HepG2 (cell line): ENCODE data around the gene ID3. TPM values are rescaled to one million over a fixed set of nuclear protein-coding genes. Genes with fewer than 3 reads are reported as not detected.
A peak's percentile ranks its signal among the peaks of the same experiment; 100 is the strongest.

ENCODE experiments used
- ATAD3A ChIP-seq: sonication (generic); formaldehyde crosslinking; IDR thresholded peaks from 2 replicates; pipeline ENCODE4 v1.4.0; 2020; ENCODE audit warnings: missing genetic modification reagents
- HDAC2 ChIP-seq: sonication (generic); formaldehyde crosslinking; IDR thresholded peaks from 2 replicates; pipeline ENCODE4 v1.4.0; 2020; ENCODE audit warnings: missing genetic modification reagents
- MIER2 ChIP-seq: IDR thresholded peaks from 2 replicates; pipeline ENCODE4 v1.6.1; 2016; ENCODE audit warnings: missing biosample characterization, missing genetic modification reagents
- NR2F6 ChIP-seq, 2 experiments: IDR thresholded peaks; 2 replicates each; pipeline ENCODE4 v1.6.1; 2016; ENCODE audit warnings: antibody characterized with exemption in 1 of 2, mild to moderate bottlenecking in 1 of 2
- PHF8 ChIP-seq: sonication (generic); formaldehyde crosslinking; IDR thresholded peaks from 2 replicates; pipeline ENCODE4 v1.5.0; 2020; ENCODE audit warnings: missing genetic modification reagents
- RAD51 ChIP-seq: fragments of 450-650 bp; IDR thresholded peaks from 2 replicates; pipeline ENCODE4 v1.6.1; 2016; ENCODE audit warnings: borderline replicate concordance
- SOX6 ChIP-seq, 2 experiments: fragments of 450-650 bp in 1 of 2; sonication (generic) in 1 of 2; formaldehyde crosslinking in 1 of 2; IDR thresholded peaks; 2 replicates each; pipeline versions ENCODE4 v1.4.0 to v1.6.1; 2017 to 2020; ENCODE audit warnings: antibody characterized with exemption in 1 of 2, mild to moderate bottlenecking in 1 of 2, missing genetic modification reagents in 1 of 2
- TEAD3 ChIP-seq: optimal IDR thresholded peaks from 2 replicates; pipeline ENCODE3; 2016; ENCODE audit warnings: borderline replicate concordance
- TGIF2 ChIP-seq: IDR thresholded peaks from 2 replicates; pipeline ENCODE4 v1.6.1; 2016; ENCODE audit warnings: control low read depth, missing compliant biosample characterization
- ZBTB7A ChIP-seq: sonication (generic); formaldehyde crosslinking; IDR thresholded peaks from 2 replicates; pipeline ENCODE4 v1.8.0; 2022; ENCODE audit warnings: mild to moderate bottlenecking, missing genetic modification reagents
- ZFP62 ChIP-seq: sonication (generic); formaldehyde crosslinking; IDR thresholded peaks from 2 replicates; pipeline ENCODE4 v1.4.0; 2020; ENCODE audit warnings: missing genetic modification reagents
- ZMYM4 ChIP-seq: sonication (generic); formaldehyde crosslinking; IDR thresholded peaks from 2 replicates; pipeline ENCODE4 v1.8.1; 2023; ENCODE audit warnings: mild to moderate bottlenecking, missing genetic modification reagents
- ZNF207 ChIP-seq: fragments of 450-650 bp; IDR thresholded peaks from 2 replicates; pipeline ENCODE4 v1.6.1; 2016; ENCODE audit warnings: antibody characterized with exemption, borderline replicate concordance
- ZNF567 ChIP-seq: sonication (generic); formaldehyde crosslinking; IDR thresholded peaks from 2 replicates; pipeline ENCODE4 v1.8.1; 2023; ENCODE audit warnings: mild to moderate bottlenecking, missing genetic modification reagents, borderline replicate concordance
- polyA plus RNA-seq, 8 experiments: library from polyadenylated mRNA; depleted of rRNA in 3 of 8; stranded (reverse) in 7 of 8; unstranded in 1 of 8; fragments of >200 nt; fragmentation: Illumina TruSeq in 4 of 8; extraction: Trizol in 4 of 8; gene quantifications; 2 replicates each; pipeline versions ENCODE4 v1.2.1 to v1.2.3, GENCODE V29; 2011 to 2016; ENCODE audit warnings: low read depth in 4 of 8, missing spikeins in 1 of 8, mixed read lengths in 1 of 8; ENCODE audit not compliant: insufficient read depth in 1 of 8
- total RNA-seq, 5 experiments: library from RNA; depleted of rRNA; stranded (reverse); fragments of >200 nt; fragmentation: Illumina TruSeq; extraction: Trizol; gene quantifications; 2 replicates each; pipeline ENCODE4 v1.2.3, GENCODE V29; 2016; ENCODE audit warnings: low read depth in 1 of 5
- TF ChIP-seq, protein P1 (sequence below): sonication (generic); formaldehyde crosslinking; IDR thresholded peaks from 2 replicates; pipeline ENCODE4 v1.4.0; 2020; ENCODE audit warnings: missing genetic modification reagents, borderline replicate concordance
- TF ChIP-seq, protein P2 (sequence below): IDR thresholded peaks from 2 replicates; pipeline ENCODE4 v1.4.0; 2020; ENCODE audit warnings: mild to moderate bottlenecking, missing genetic modification reagents
- TF ChIP-seq, protein P3 (sequence below): sonication (generic); formaldehyde crosslinking; IDR thresholded peaks from 2 replicates; pipeline ENCODE4 v1.5.0; 2020; ENCODE audit warnings: mild to moderate bottlenecking, missing genetic modification reagents
- TF ChIP-seq, protein P4 (sequence below): sonication (generic); formaldehyde crosslinking; conservative IDR thresholded peaks from 2 replicates; pipeline ENCODE4 v1.4.0; 2020; ENCODE audit warnings: mild to moderate bottlenecking, missing genetic modification reagents, moderate library complexity

The ID3 gene
- total and polyA plus RNA-seq, 2 of the 13 experiments (the other 11 are each of a cell fraction or from before 2014, with no cell fraction given) = 64.8 to 115 TPM

DNA sequence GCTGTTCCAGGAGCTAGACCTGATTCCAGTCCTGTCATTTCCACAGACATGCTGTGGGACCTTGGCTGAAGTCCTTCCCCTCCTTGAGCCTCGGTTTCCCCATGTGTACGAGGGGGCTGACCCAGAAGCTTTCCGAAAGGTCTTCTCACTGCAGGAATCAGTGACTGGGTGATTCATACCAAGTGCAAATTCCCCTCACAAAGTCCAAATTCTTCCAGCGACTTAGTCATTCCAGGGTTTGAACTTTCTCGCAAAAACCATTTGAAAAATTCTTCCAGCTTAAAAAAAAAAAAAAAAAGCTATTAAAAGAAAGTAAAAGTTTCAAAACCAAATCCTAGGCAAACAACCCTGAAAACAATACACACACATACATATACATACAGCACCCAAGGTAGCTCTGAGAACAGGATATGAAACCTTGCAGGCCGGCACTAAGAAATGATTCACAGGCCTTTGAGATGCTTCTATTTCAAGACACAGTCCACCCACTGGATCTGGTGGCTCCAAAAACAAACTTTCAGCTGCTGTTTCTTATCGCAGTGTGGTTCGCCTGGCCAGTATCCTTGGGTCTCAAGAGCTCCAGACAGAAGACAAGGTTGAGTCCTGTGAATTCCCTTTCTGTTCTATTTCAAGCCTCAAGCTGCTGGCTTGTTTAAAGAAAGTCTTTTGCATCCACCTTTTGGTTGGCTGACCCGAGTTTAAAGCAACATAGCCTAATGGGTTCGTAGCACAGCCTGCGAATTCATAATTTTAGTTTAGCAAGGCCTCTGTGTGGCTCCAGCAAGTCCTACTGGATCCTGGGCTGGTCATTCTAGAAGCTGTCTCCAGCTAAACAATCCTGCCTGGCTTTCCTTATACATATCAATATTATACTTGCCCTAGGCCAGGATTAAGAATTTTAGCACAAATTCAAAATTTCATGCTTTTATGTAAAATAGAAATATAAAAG is 18.0 kb upstream of the ID3 start (continued):
- TF ChIP-seq, protein P1, sequence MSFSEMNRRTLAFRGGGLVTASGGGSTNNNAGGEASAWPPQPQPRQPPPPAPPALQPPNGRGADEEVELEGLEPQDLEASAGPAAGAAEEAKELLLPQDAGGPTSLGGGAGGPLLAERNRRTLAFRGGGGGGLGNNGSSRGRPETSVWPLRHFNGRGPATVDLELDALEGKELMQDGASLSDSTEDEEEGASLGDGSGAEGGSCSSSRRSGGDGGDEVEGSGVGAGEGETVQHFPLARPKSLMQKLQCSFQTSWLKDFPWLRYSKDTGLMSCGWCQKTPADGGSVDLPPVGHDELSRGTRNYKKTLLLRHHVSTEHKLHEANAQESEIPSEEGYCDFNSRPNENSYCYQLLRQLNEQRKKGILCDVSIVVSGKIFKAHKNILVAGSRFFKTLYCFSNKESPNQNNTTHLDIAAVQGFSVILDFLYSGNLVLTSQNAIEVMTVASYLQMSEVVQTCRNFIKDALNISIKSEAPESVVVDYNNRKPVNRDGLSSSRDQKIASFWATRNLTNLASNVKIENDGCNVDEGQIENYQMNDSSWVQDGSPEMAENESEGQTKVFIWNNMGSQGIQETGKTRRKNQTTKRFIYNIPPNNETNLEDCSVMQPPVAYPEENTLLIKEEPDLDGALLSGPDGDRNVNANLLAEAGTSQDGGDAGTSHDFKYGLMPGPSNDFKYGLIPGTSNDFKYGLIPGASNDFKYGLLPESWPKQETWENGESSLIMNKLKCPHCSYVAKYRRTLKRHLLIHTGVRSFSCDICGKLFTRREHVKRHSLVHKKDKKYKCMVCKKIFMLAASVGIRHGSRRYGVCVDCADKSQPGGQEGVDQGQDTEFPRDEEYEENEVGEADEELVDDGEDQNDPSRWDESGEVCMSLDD (CRISPR knock-in tag) = no peak
- TF ChIP-seq ZFP62 (CRISPR knock-in tag) (no peak), PHF8 (CRISPR knock-in tag) (no peak), ATAD3A (no peak), ZNF207 (no peak), RAD51 (no peak), TEAD3 (CRISPR knock-in tag) (peak; percentile 85), MIER2 (CRISPR knock-in tag) (no peak), ZBTB7A (CRISPR knock-in tag) (no peak), ZMYM4 (CRISPR knock-in tag) (no peak), NR2F6 (IDR thresholded peaks at IDR 0.05) (no peak), NR2F6 (CRISPR knock-in tag; IDR thresholded peaks at IDR 0.05) (no peak), TGIF2 (CRISPR knock-in tag) (no peak), ZNF567 (no peak), SOX6 (IDR thresholded peaks at IDR 0.05) (no peak), SOX6 (CRISPR knock-in tag; IDR thresholded peaks at IDR 0.05) (no peak; the same call in 1 of the 2 replicates), HDAC2 (no peak)
- TF ChIP-seq, protein P2, sequence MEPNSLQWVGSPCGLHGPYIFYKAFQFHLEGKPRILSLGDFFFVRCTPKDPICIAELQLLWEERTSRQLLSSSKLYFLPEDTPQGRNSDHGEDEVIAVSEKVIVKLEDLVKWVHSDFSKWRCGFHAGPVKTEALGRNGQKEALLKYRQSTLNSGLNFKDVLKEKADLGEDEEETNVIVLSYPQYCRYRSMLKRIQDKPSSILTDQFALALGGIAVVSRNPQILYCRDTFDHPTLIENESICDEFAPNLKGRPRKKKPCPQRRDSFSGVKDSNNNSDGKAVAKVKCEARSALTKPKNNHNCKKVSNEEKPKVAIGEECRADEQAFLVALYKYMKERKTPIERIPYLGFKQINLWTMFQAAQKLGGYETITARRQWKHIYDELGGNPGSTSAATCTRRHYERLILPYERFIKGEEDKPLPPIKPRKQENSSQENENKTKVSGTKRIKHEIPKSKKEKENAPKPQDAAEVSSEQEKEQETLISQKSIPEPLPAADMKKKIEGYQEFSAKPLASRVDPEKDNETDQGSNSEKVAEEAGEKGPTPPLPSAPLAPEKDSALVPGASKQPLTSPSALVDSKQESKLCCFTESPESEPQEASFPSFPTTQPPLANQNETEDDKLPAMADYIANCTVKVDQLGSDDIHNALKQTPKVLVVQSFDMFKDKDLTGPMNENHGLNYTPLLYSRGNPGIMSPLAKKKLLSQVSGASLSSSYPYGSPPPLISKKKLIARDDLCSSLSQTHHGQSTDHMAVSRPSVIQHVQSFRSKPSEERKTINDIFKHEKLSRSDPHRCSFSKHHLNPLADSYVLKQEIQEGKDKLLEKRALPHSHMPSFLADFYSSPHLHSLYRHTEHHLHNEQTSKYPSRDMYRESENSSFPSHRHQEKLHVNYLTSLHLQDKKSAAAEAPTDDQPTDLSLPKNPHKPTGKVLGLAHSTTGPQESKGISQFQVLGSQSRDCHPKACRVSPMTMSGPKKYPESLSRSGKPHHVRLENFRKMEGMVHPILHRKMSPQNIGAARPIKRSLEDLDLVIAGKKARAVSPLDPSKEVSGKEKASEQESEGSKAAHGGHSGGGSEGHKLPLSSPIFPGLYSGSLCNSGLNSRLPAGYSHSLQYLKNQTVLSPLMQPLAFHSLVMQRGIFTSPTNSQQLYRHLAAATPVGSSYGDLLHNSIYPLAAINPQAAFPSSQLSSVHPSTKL = peak; percentile 58
- TF ChIP-seq, protein P3, sequence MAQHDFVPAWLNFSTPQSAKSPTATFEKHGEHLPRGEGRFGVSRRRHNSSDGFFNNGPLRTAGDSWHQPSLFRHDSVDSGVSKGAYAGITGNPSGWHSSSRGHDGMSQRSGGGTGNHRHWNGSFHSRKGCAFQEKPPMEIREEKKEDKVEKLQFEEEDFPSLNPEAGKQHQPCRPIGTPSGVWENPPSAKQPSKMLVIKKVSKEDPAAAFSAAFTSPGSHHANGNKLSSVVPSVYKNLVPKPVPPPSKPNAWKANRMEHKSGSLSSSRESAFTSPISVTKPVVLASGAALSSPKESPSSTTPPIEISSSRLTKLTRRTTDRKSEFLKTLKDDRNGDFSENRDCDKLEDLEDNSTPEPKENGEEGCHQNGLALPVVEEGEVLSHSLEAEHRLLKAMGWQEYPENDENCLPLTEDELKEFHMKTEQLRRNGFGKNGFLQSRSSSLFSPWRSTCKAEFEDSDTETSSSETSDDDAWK = no peak
- TF ChIP-seq, protein P4, sequence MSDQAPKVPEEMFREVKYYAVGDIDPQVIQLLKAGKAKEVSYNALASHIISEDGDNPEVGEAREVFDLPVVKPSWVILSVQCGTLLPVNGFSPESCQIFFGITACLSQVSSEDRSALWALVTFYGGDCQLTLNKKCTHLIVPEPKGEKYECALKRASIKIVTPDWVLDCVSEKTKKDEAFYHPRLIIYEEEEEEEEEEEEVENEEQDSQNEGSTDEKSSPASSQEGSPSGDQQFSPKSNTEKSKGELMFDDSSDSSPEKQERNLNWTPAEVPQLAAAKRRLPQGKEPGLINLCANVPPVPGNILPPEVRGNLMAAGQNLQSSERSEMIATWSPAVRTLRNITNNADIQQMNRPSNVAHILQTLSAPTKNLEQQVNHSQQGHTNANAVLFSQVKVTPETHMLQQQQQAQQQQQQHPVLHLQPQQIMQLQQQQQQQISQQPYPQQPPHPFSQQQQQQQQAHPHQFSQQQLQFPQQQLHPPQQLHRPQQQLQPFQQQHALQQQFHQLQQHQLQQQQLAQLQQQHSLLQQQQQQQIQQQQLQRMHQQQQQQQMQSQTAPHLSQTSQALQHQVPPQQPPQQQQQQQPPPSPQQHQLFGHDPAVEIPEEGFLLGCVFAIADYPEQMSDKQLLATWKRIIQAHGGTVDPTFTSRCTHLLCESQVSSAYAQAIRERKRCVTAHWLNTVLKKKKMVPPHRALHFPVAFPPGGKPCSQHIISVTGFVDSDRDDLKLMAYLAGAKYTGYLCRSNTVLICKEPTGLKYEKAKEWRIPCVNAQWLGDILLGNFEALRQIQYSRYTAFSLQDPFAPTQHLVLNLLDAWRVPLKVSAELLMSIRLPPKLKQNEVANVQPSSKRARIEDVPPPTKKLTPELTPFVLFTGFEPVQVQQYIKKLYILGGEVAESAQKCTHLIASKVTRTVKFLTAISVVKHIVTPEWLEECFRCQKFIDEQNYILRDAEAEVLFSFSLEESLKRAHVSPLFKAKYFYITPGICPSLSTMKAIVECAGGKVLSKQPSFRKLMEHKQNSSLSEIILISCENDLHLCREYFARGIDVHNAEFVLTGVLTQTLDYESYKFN (CRISPR knock-in tag) = peak; percentile 47
